IMR-90 (cell line): ENCODE results near the gene CASZ1. TPM values are rescaled to one million over a fixed set of nuclear protein-coding genes. Genes with fewer than 3 reads are reported as not detected.

Source experiments
- ATAC-seq: fragments of 200-7000 bp; cut with Tn5 transposase; 2 replicates; pipeline ENCODE4 v1.9.1; 2020; ENCODE audit warnings: low read depth, mild to moderate bottlenecking, moderate library complexity
- BruUV-seq: library from RNA; stranded (reverse); fragments of 400-500 nt; replicated peaks from 2 replicates; lab custom pipeline; 2021; lab: Mats Ljungman, UMichigan
- CTCF ChIA-PET: fragments of 300-600 bp; formaldehyde crosslinking; extraction: SDS; loops from one replicate; lab custom pipeline; 2021; ENCODE audit warnings: antibody characterized with exemption; lab: Yijun Ruan, JAX
- POLR2A ChIA-PET: fragments of 300-600 bp; sonication (Branson Sonifier 250); formaldehyde crosslinking; loops from one replicate; lab custom pipeline; 2022; ENCODE audit warnings: antibody characterized with exemption; ENCODE audit not compliant: unreplicated experiment; lab: Charles Lee
- DNase-seq: peaks from one replicate; pipeline ENCODE4 v3.0.0; 2013
- H2AFZ ChIP-seq: replicated peaks from 2 replicates; pipeline ENCODE3; 2013; ENCODE audit warnings: low read length, mild to moderate bottlenecking; ENCODE audit not compliant: poor library complexity
- H2AK5ac ChIP-seq: 2 replicates; pipeline ENCODE4 v1.6.1; 2013; ENCODE audit warnings: low read depth, low read length, inconsistent platforms
- H2AK9ac ChIP-seq: replicated peaks from 2 replicates; pipeline ENCODE3; 2013; ENCODE audit warnings: mild to moderate bottlenecking, low read depth, low read length, moderate library complexity; ENCODE audit not compliant: poor library complexity
- H2BK120ac ChIP-seq: 2 replicates; pipeline ENCODE4 v1.6.1; 2013; ENCODE audit warnings: low read depth, low read length, inconsistent platforms
- H2BK15ac ChIP-seq: 3 replicates; pipeline ENCODE4 v1.6.1; 2013; ENCODE audit warnings: low read depth, low read length, inconsistent platforms
- H2BK20ac ChIP-seq: 2 replicates; pipeline ENCODE4 v1.6.1; 2013; ENCODE audit warnings: low read depth, mild to moderate bottlenecking, inconsistent platforms, low read length, moderate library complexity
- H2BK5ac ChIP-seq: 2 replicates; pipeline ENCODE4 v1.6.1; 2013; ENCODE audit warnings: mild to moderate bottlenecking, low read depth, low read length, inconsistent platforms; ENCODE audit not compliant: poor library complexity, severe bottlenecking
- H3K14ac ChIP-seq: replicated peaks from 2 replicates; pipeline ENCODE4 v1.6.1; 2013; ENCODE audit warnings: low read depth, low read length, inconsistent platforms
- H3K18ac ChIP-seq: 2 replicates; pipeline ENCODE4 v1.6.1; 2013; ENCODE audit warnings: low read depth, low read length, control low read depth
- H3K23ac ChIP-seq: 2 replicates; pipeline ENCODE4 v1.6.1; 2013; ENCODE audit warnings: low read depth, low read length, inconsistent platforms
- H3K27ac ChIP-seq: 2 replicates; pipeline ENCODE4 v1.5.1; 2013; ENCODE audit warnings: mild to moderate bottlenecking, control low read depth, low read length; ENCODE audit not compliant: insufficient read depth
- H3K27me3 ChIP-seq: 2 replicates; pipeline ENCODE4 v1.6.1; 2013; ENCODE audit warnings: low read length; ENCODE audit not compliant: control insufficient read depth, insufficient read depth
- H3K36me3 ChIP-seq: 2 replicates; pipeline ENCODE4 v1.6.1; 2013; ENCODE audit warnings: low read length, mixed read lengths; ENCODE audit not compliant: control insufficient read depth, insufficient read depth
- H3K4ac ChIP-seq: 2 replicates; pipeline ENCODE4 v1.6.1; 2013; ENCODE audit warnings: low read depth, low read length, inconsistent platforms
- H3K4me1 ChIP-seq: 2 replicates; pipeline ENCODE4 v1.6.1; 2013; ENCODE audit warnings: low read length, mixed read lengths; ENCODE audit not compliant: control insufficient read depth, insufficient read depth
- H3K4me2 ChIP-seq: 2 replicates; pipeline ENCODE4 v1.6.1; 2013; ENCODE audit warnings: low read depth, mild to moderate bottlenecking, control low read depth, low read length, moderate library complexity
- H3K4me3 ChIP-seq: 2 replicates; pipeline ENCODE4 v1.5.1; 2013; ENCODE audit warnings: low read depth, mild to moderate bottlenecking, control low read depth, low read length, moderate library complexity; ENCODE audit not compliant: insufficient read depth
- H3K56ac ChIP-seq: 2 replicates; pipeline ENCODE4 v1.6.1; 2013; ENCODE audit warnings: low read length, inconsistent platforms; ENCODE audit not compliant: insufficient read depth; ENCODE audit errors: extremely low read depth
- H3K79me1 ChIP-seq, 2 experiments: 2 replicates each; pipeline ENCODE4 v1.6.1; 2013; ENCODE audit warnings: low read length in 2 of 2, inconsistent platforms in 1 of 2, low read depth in 1 of 2
- H3K9ac ChIP-seq: 2 replicates; pipeline ENCODE4 v1.6.1; 2013; ENCODE audit warnings: low read depth, low read length, control low read depth
- H3K9me1 ChIP-seq: 2 replicates; pipeline ENCODE4 v1.6.1; 2013; ENCODE audit warnings: low read length, inconsistent platforms; ENCODE audit not compliant: insufficient read depth
- H3K9me3 ChIP-seq: 2 replicates; pipeline ENCODE4 v1.6.1; 2013; ENCODE audit warnings: low read length; ENCODE audit not compliant: control insufficient read depth, insufficient read depth
- H4K20me1 ChIP-seq: 2 replicates; pipeline ENCODE4 v1.6.1; 2013; ENCODE audit warnings: low read length, inconsistent platforms; ENCODE audit not compliant: insufficient read depth
- H4K5ac ChIP-seq: 2 replicates; pipeline ENCODE4 v1.6.1; 2013; ENCODE audit warnings: mild to moderate bottlenecking, low read depth, low read length, control low read depth
- H4K8ac ChIP-seq, 2 experiments: 2 replicates each; pipeline ENCODE4 v1.6.1; 2013; ENCODE audit warnings: low read depth in 2 of 2, low read length in 2 of 2, control low read depth in 1 of 2, inconsistent platforms in 1 of 2
- H4K91ac ChIP-seq: 2 replicates; pipeline ENCODE4 v1.6.1; 2013; ENCODE audit warnings: low read depth, low read length, inconsistent platforms; ENCODE audit not compliant: insufficient read depth
- BHLHE40 ChIP-seq: fragments of 150-350 bp; IDR thresholded peaks from 2 replicates; pipeline ENCODE4 v1.6.1; 2016; ENCODE audit warnings: mild to moderate bottlenecking, low read depth, low read length
- MAFK ChIP-seq: IDR thresholded peaks from 2 replicates; pipeline ENCODE4 v1.6.1; 2012; ENCODE audit warnings: low read depth, low read length, improper control_type of control experiment
- MAZ ChIP-seq: IDR thresholded peaks from 2 replicates; pipeline ENCODE4 v1.6.1; 2012; ENCODE audit warnings: low read depth, mild to moderate bottlenecking, low read length, improper control_type of control experiment, moderate library complexity, borderline replicate concordance
- NFE2L2 ChIP-seq: fragments of 150-350 bp; IDR thresholded peaks from 2 replicates; pipeline ENCODE4 v1.6.1; 2016; ENCODE audit warnings: low read depth, mild to moderate bottlenecking, low read length
- RCOR1 ChIP-seq: IDR thresholded peaks from 2 replicates; pipeline ENCODE4 v1.6.1; 2012; ENCODE audit warnings: mild to moderate bottlenecking, low read length, improper control_type of control experiment; ENCODE audit not compliant: insufficient replicate concordance
- SMC3 ChIP-seq: fragments of 150-350 bp; IDR thresholded peaks from 2 replicates; pipeline ENCODE4 v1.6.1; 2016; ENCODE audit warnings: low read depth, mild to moderate bottlenecking, antibody characterized with exemption, low read length, moderate library complexity
- USF2 ChIP-seq: fragments of 150-350 bp; IDR thresholded peaks from 2 replicates; pipeline ENCODE4 v1.6.1; 2017; ENCODE audit warnings: mild to moderate bottlenecking, antibody characterized with exemption, low read length, low read depth
- WGBS, 2 experiments: methylation state at CpG; one replicate each; pipeline versions ENCODE4 v1.1.5 to v1.1.7; 2013; ENCODE audit warnings: missing lambda C conversion rate in 2 of 2; ENCODE audit not compliant: insufficient read length in 1 of 2; ENCODE audit errors: extremely low coverage in 2 of 2; 5-methylcytosine and 5-hydroxymethylcytosine counted together
- dilution Hi-C: fragments of 300-500 bp; cut with HindIII; formaldehyde crosslinking; loops from one replicate; pipeline ENCODE4 v1.14.3; 2018; ENCODE audit warnings: low sequenced_read_pairs; ENCODE audit not compliant: unreplicated experiment
- in situ Hi-C: fragments of 300-500 bp; cut with MboI; formaldehyde crosslinking; loops from 3 replicates; pipeline ENCODE4 v1.14.3; 2019; ENCODE audit warnings: low sequenced_read_pairs, inconsistent platforms, mixed read lengths
- intact Hi-C: fragments of 100-400 bp; cut with micrococcal nuclease; formaldehyde crosslinking; loops from 2 replicates; pipeline ENCODE4 v1.10.0; 2022
- polyA plus RNA-seq, 3 experiments: library from polyadenylated mRNA; depleted of rRNA; stranded (reverse); fragments of >200 nt; gene quantifications; 2 replicates each; pipeline ENCODE4 v1.2.3, GENCODE V29; 2012; ENCODE audit warnings: low replicate concordance in 1 of 3
- total RNA-seq: library from RNA; depleted of rRNA; stranded (reverse); fragments of >200 nt; gene quantifications from 2 replicates; pipeline ENCODE4 v1.2.3, GENCODE V29; 2012

The CASZ1 gene
- total and polyA plus RNA-seq, 2 of the 4 experiments (the other 2 are of a cell fraction), result 0.18 to 0.24 TPM

- Histone ChIP-seq H3K4me2 (no peak overlapping the region), H2AK9ac (no peak overlapping the region), H3K27me3 (peaks cover 48% of the 10 kb centered on the region), H2BK15ac (no peak overlapping the region), H3K9me1 (no peaks in the 10 kb centered on the region; the same call in 1 of the 2 replicates), H2AFZ (no peak overlapping the region), H3K79me1 (no peaks in the 10 kb centered on the region), H3K14ac (no peak overlapping the region), H3K4me1 (no peaks in the 10 kb centered on the region), H3K23ac (no peak overlapping the region), H4K91ac (no peak overlapping the region), H3K4me3 (no peak overlapping the region), H3K27ac (no peak overlapping the region), H3K36me3 (no peaks in the 10 kb centered on the region), H2AK5ac (no peak overlapping the region), H3K18ac (no peak overlapping the region), H2BK120ac (no peak overlapping the region), H4K20me1 (no peaks in the 10 kb centered on the region), H2BK20ac (no peak overlapping the region), H3K9me3 (no peaks in the 10 kb centered on the region), H3K4ac (no peak overlapping the region), H2BK5ac (no peak overlapping the region), H4K5ac (no peak overlapping the region), H3K9ac (no peak overlapping the region), H4K8ac (no peak overlapping the region), H3K56ac (no peak overlapping the region)
- DNase-seq (no peak), ATAC-seq (no peak)
- TF ChIP-seq BHLHE40 (no peak), MAFK (no peak), RCOR1 (no peak), USF2 (no peak), NFE2L2 (no peak), SMC3 (no peak), MAZ (no peak)
- ChIA-PET CTCF (no interaction called here), POLR2A (no interaction called here)
- no TSS peak for BruUV-seq
- in situ Hi-C loops, result no loop called here
- WGBS, 2 experiments, result 93% methylated on average over 3 of the region's 10 CpGs; no CpG with 5 or more reads in 1 of the 2 experiments
- intact Hi-C loops, result no loop called here
- dilution Hi-C loops, result no loop called here
These were observed 39.6 kb downstream of the CASZ1 start for GRCh38 chr1:10756842-10757241.
